ENCODE data around the gene CTIF.

The CTIF gene

GRCh38 chr18:48761582-48761981 is 222.8 kb downstream of the CTIF start:
- DNase-seq: no peak

- DNase-seq: no peak
Measured at GRCh38 chr18:48762022-48762421, 223.2 kb downstream of the CTIF start.

GRCh38 chr18:48762836-48763718 is 224.2 kb downstream of the CTIF start:
- DNase-seq: no peak

- DNase-seq: no peak
Measured at GRCh38 chr18:48763719-48764100, 224.9 kb downstream of the CTIF start.

- no peak for DNase-seq
Measured at GRCh38 chr18:48765053-48765452, 226.2 kb downstream of the CTIF start.

- no peak for DNase-seq
Measured at GRCh38 chr18:48766026-48766425, 227.2 kb downstream of the CTIF start.

- DNase-seq: no peak
Measured at GRCh38 chr18:48766487-48766886, 227.7 kb downstream of the CTIF start.

- no peak for DNase-seq
Measured at GRCh38 chr18:48767090-48767690, 228.4 kb downstream of the CTIF start.

- no peak for DNase-seq
Measured at GRCh38 chr18:48769006-48769636, 230.3 kb downstream of the CTIF start.

GRCh38 chr18:48770243-48770642 is 231.4 kb downstream of the CTIF start:
- no peak for DNase-seq

GRCh38 chr18:48771641-48772375 is 233.0 kb downstream of the CTIF start:
- DNase-seq: no peak

- no peak for DNase-seq
Measured at GRCh38 chr18:48772457-48772856, 233.6 kb downstream of the CTIF start.

GRCh38 chr18:48773821-48774220 is 235.0 kb downstream of the CTIF start:
- no peak for DNase-seq

- DNase-seq: no peak
Measured at GRCh38 chr18:48774941-48775340, 236.1 kb downstream of the CTIF start.

GRCh38 chr18:48775372-48776155 is 236.7 kb downstream of the CTIF start:
- no peak for DNase-seq

GRCh38 chr18:48776156-48776555 is 237.3 kb downstream of the CTIF start:
- DNase-seq: no peak

GRCh38 chr18:48776641-48777025 is 237.8 kb downstream of the CTIF start:
- DNase-seq: no peak

- DNase-seq: peak; percentile 69
Measured at GRCh38 chr18:48777026-48777743, 238.4 kb downstream of the CTIF start.

- DNase-seq: no peak
Measured at GRCh38 chr18:48777744-48778116, 238.9 kb downstream of the CTIF start.

- DNase-seq: no peak
Measured at GRCh38 chr18:48778344-48779011, 239.6 kb downstream of the CTIF start.

GRCh38 chr18:48779462-48779861 is 240.6 kb downstream of the CTIF start:
- DNase-seq: no peak
